ENCODE data around the gene SASH1. TPM values are rescaled to one million over a fixed set of nuclear protein-coding genes. Genes with fewer than 3 reads are reported as not detected.

The SASH1 gene
- total and polyA plus RNA-seq, 11 donors: 10.7 to 47.5 (median 28.2) TPM

GRCh38 chr6:148336901-148337300 lies 5.7 kb upstream of the SASH1 start:
- DNase-seq: no peak
- 96 to 98% (median 98%) methylated on average over 9 of the region's 9 CpGs for WGBS, 4 donors

GRCh38 chr6:148339766-148340165 lies 2.9 kb upstream of the SASH1 start:
- H3K4me3 ChIP-seq: no peak overlapping the region
- H3K36me3 ChIP-seq: no peaks in the 10 kb centered on the region
- WGBS, 4 donors: 95 to 100% (median 97%) methylated on average over 4 to 5 of the region's 5 CpGs
- ATAC-seq: no peak
- TF ChIP-seq POLR2A (IDR thresholded peaks at IDR 0.05) (no peak), CTCF (IDR thresholded peaks at IDR 0.05) (no peak)
- intact Hi-C loops (cut with DNase I): loop anchor here in 9 of 10 donors (5.0 to 10.0 kb wide), 5 partner anchors 55 to 125 kb away; no protein-coding TSS in a partner anchor
- peaks cover 0 to 30% (median 14%) of the 10 kb centered on the region in 12 donors for H3K4me1 ChIP-seq
- DNase-seq: no peak
- no peaks in the 10 kb centered on the region for H3K9me3 ChIP-seq
- no peak overlapping the region for H3K27ac ChIP-seq
- H3K27me3 ChIP-seq: no peaks in the 10 kb centered on the region

More at GRCh38 chr6:148336901-148337300, 5.7 kb upstream of the SASH1 start:
- Histone ChIP-seq H3K27ac (no peak overlapping the region), H3K9me3 (no peaks in the 10 kb centered on the region), H3K27me3 (no peaks in the 10 kb centered on the region), H3K4me1 (peaks cover 0 to 16% (median 8%) of the 10 kb centered on the region in 12 donors), H3K4me3 (no peak overlapping the region), H3K36me3 (no peaks in the 10 kb centered on the region)
- intact Hi-C loops (cut with DNase I): no loop called here
- ATAC-seq: no peak
- TF ChIP-seq POLR2A (IDR thresholded peaks at IDR 0.05): no peak

- H3K27ac ChIP-seq: peak overlapping the region in 4 of 12 donors; percentile 9 to 95 (median 92)
- 91 to 96% (median 94%) methylated on average over 9 of the region's 9 CpGs for WGBS, 4 donors
- H3K9me3 ChIP-seq: no peaks in the 10 kb centered on the region
- DNase-seq: no peak
- no peak overlapping the region for H3K4me3 ChIP-seq
- peaks cover 0 to 39% (median 19%) of the 10 kb centered on the region in 12 donors for H3K4me1 ChIP-seq
- ATAC-seq: no peak
- no peaks in the 10 kb centered on the region for H3K36me3 ChIP-seq
- H3K27me3 ChIP-seq: no peaks in the 10 kb centered on the region
- intact Hi-C loops (cut with DNase I): loop anchor here in 9 of 10 donors (5.0 to 10.0 kb wide), 5 partner anchors 54 to 124 kb away; no protein-coding TSS in a partner anchor
- TF ChIP-seq POLR2A (IDR thresholded peaks at IDR 0.05) (no peak), CTCF (IDR thresholded peaks at IDR 0.05) (no peak)
These were observed 1.9 kb upstream of the SASH1 start for GRCh38 chr6:148340586-148341297.

- no peak for ATAC-seq
- 6 to 11% (median 8%) methylated on average over 8 of the region's 8 CpGs for WGBS, 4 donors
These were observed 613 bp upstream of the SASH1 start for GRCh38 chr6:148342100-148342349.

More at GRCh38 chr6:148342100-148342349, 613 bp upstream of the SASH1 start:
- peaks cover 0 to 52% (median 24%) of the 10 kb centered on the region in 12 donors for H3K4me1 ChIP-seq
- TF ChIP-seq POLR2A (IDR thresholded peaks at IDR 0.05) (no peak), CTCF (IDR thresholded peaks at IDR 0.05) (no peak)
- peak overlapping the region; percentile 74 to 98 (median 92) for H3K27ac ChIP-seq
- H3K9me3 ChIP-seq: no peaks in the 10 kb centered on the region
- H3K27me3 ChIP-seq: no peaks in the 10 kb centered on the region
- no peaks in the 10 kb centered on the region for H3K36me3 ChIP-seq
- DNase-seq: no peak
- intact Hi-C loops (cut with DNase I): loop anchor here (1.0 to 10.0 kb wide), 8 partner anchors 27 to 123 kb away; no protein-coding TSS in a partner anchor
- peak overlapping the region; percentile 45 to 89 (median 81) for H3K4me3 ChIP-seq

All from heart left ventricle (tissue), 16 donors.